ENCODE data around the gene MUC4. TPM values are rescaled to one million over a fixed set of nuclear protein-coding genes. Genes with fewer than 3 reads are reported as not detected.
A peak's percentile ranks its signal among the peaks of the same experiment; 100 is the strongest.

MUC4 gene
- total and polyA plus RNA-seq, 9 of the 15 experiments (the other 6 are each of a cell fraction or from before 2014, with no cell fraction given), result under 0.01 to 0.21 (median 0.10) TPM; not detected in 4

DNA sequence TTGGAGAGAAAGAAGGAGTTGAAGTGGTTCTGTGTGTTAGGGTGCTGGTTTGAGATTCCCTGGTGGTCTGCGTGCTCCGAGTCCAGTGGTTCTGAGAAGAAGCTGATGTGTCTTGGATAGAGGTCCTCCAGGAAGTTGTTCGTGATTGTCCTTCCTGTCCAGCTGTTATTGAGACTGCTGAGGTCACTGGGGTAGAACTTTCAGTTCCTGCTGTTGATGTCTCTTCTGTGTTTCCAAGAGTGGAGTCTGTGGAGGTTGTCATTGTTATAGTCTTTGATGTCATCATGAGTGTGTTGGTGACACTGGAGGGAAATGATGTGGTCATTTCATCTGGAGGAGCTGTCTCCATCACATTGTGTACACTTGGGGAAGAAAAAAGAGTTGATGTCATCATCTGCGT lies 20.8 kb downstream of the MUC4 start (continued):
- TF ChIP-seq SP2 (IDR thresholded peaks at IDR 0.05; ENCODE audit: extremely low read depth, low read depth, low read length, poor library complexity, severe bottlenecking) (no peak), TRIM24 (IDR thresholded peaks at IDR 0.05) (peak in 1 of 2 experiments; percentile 17; a peak in 1 of 4 replicates), SMAD4 (CRISPR knock-in tag; conservative IDR thresholded peaks at IDR 0.05) (no peak), GABPA (tag; conservative IDR thresholded peaks at IDR 0.05; ENCODE audit: low read depth) (peak; percentile 87)
- TF ChIP-seq, protein P1, sequence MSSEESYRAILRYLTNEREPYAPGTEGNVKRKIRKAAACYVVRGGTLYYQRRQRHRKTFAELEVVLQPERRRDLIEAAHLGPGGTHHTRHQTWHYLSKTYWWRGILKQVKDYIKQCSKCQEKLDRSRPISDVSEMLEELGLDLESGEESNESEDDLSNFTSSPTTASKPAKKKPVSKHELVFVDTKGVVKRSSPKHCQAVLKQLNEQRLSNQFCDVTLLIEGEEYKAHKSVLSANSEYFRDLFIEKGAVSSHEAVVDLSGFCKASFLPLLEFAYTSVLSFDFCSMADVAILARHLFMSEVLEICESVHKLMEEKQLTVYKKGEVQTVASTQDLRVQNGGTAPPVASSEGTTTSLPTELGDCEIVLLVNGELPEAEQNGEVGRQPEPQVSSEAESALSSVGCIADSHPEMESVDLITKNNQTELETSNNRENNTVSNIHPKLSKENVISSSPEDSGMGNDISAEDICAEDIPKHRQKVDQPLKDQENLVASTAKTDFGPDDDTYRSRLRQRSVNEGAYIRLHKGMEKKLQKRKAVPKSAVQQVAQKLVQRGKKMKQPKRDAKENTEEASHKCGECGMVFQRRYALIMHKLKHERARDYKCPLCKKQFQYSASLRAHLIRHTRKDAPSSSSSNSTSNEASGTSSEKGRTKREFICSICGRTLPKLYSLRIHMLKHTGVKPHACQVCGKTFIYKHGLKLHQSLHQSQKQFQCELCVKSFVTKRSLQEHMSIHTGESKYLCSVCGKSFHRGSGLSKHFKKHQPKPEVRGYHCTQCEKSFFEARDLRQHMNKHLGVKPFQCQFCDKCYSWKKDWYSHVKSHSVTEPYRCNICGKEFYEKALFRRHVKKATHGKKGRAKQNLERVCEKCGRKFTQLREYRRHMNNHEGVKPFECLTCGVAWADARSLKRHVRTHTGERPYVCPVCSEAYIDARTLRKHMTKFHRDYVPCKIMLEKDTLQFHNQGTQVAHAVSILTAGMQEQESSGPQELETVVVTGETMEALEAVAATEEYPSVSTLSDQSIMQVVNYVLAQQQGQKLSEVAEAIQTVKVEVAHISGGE (CRISPR knock-in tag; IDR thresholded peaks at IDR 0.05), result peak in 2 of 3 experiments; percentile 54 to 80; a peak in 3 of 6 replicates

All from K562 (cell line).